SK-N-SH treated with all-trans-retinoic acid at 6 μM for 48 hours (cell line): ENCODE results near the gene IKZF2.

Source experiments
- ATAC-seq: fragments of 200-7000 bp; cut with Tn5 transposase; 3 replicates; pipeline ENCODE4 v1.9.1; 2020; ENCODE audit warnings: mild to moderate bottlenecking, moderate library complexity
- ARNTL ChIP-seq: fragments of 450-650 bp; formaldehyde crosslinking; IDR thresholded peaks from 2 replicates; pipeline ENCODE4 v1.5.0; 2020; ENCODE audit warnings: low read depth, mild to moderate bottlenecking, moderate library complexity, borderline replicate concordance
- BACH2 ChIP-seq: fragments of 250-450 bp; sonication (Bioruptor Pico); IDR thresholded peaks from 2 replicates; pipeline ENCODE4 v1.9.0; 2021; ENCODE audit warnings: mild to moderate bottlenecking, borderline replicate concordance
- CREB5 ChIP-seq: fragments of 250-450 bp; sonication (Bioruptor Pico); IDR thresholded peaks from 2 replicates; pipeline ENCODE4 v1.5.1; 2020; ENCODE audit warnings: low read depth, mild to moderate bottlenecking, moderate library complexity
- CSDC2 ChIP-seq: fragments of 250-450 bp; sonication (Bioruptor Pico); IDR thresholded peaks from 2 replicates; pipeline ENCODE4 v1.5.0; 2020; ENCODE audit warnings: mild to moderate bottlenecking, moderate library complexity
- CSRNP3 ChIP-seq: fragments of 250-450 bp; sonication (Bioruptor Pico); IDR thresholded peaks from 2 replicates; pipeline ENCODE4 v1.5.1; 2021; ENCODE audit warnings: mild to moderate bottlenecking, moderate library complexity
- ESRRG ChIP-seq: fragments of 250-450 bp; sonication (Bioruptor Pico); IDR thresholded peaks from 2 replicates; pipeline ENCODE4 v1.6.1; 2021; ENCODE audit warnings: mild to moderate bottlenecking
- GLIS3 ChIP-seq: fragments of 250-450 bp; sonication (Bioruptor Pico); IDR thresholded peaks from 2 replicates; pipeline ENCODE4 v1.5.0; 2020; ENCODE audit warnings: mild to moderate bottlenecking, moderate library complexity
- POU6F1 ChIP-seq: fragments of 250-450 bp; sonication (Bioruptor Pico); IDR thresholded peaks from 2 replicates; pipeline ENCODE4 v1.8.0; 2021; ENCODE audit warnings: low read depth, mild to moderate bottlenecking, moderate library complexity, borderline replicate concordance
- PPARA ChIP-seq: fragments of 250-450 bp; sonication (Bioruptor Pico); IDR thresholded peaks from 2 replicates; pipeline ENCODE4 v1.5.0; 2020; ENCODE audit warnings: mild to moderate bottlenecking, borderline replicate concordance
- RARB ChIP-seq: fragments of 250-450 bp; sonication (Bioruptor Pico); IDR thresholded peaks from 2 replicates; pipeline ENCODE4 v1.8.0; 2021; ENCODE audit warnings: mild to moderate bottlenecking, moderate library complexity
- TCF4 ChIP-seq: fragments of 250-450 bp; sonication (Bioruptor Pico); IDR thresholded peaks from 2 replicates; pipeline ENCODE4 v1.8.0; 2021; ENCODE audit warnings: mild to moderate bottlenecking, moderate library complexity, borderline replicate concordance
- TOX ChIP-seq: fragments of 250-450 bp; sonication (Bioruptor Pico); IDR thresholded peaks from 2 replicates; pipeline ENCODE4 v1.8.0; 2021; ENCODE audit warnings: mild to moderate bottlenecking, moderate library complexity, borderline replicate concordance
- ZFP3 ChIP-seq: fragments of 250-450 bp; sonication (Bioruptor Pico); IDR thresholded peaks from 2 replicates; pipeline ENCODE4 v1.5.0; 2020; ENCODE audit warnings: mild to moderate bottlenecking, moderate library complexity
- ZNF70 ChIP-seq: fragments of 450-650 bp; formaldehyde crosslinking; IDR thresholded peaks from 2 replicates; pipeline ENCODE4 v1.5.0; 2020; ENCODE audit warnings: mild to moderate bottlenecking, moderate library complexity
- ZNF8 ChIP-seq: fragments of 450-650 bp; formaldehyde crosslinking; IDR thresholded peaks from 2 replicates; pipeline ENCODE4 v1.5.0; 2020; ENCODE audit warnings: mild to moderate bottlenecking, moderate library complexity
- TF ChIP-seq, protein P1 (sequence below): fragments of 250-450 bp; sonication (Bioruptor Pico); IDR thresholded peaks from 2 replicates; pipeline ENCODE4 v1.8.0; 2020; ENCODE audit warnings: mild to moderate bottlenecking, moderate library complexity, borderline replicate concordance
- TF ChIP-seq, protein P2 (sequence below): fragments of 250-450 bp; sonication (Bioruptor Pico); IDR thresholded peaks from 2 replicates; pipeline ENCODE4 v1.5.0; 2020; ENCODE audit warnings: mild to moderate bottlenecking, moderate library complexity

IKZF2 gene

DNA sequence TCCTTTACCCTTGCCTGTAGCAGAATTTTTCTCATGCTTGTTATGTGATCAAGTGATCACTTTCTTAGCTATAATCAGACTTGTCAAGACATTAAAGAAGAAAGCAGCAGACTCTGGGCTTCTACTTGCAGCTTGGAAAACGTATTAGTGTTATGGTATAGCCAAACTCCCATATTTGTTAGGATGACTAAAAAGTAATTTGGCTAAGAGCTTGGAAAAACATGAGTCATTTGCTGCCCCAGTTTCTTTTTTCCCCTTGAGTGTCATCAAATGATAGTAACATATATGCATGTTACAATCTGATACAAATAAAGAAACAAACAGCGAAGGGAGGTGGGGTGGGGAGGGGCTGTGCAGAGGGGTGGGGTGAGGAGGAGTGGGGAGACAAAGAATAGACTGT is 155.5 kb downstream of the IKZF2 start:
- no peak for TF ChIP-seq PPARA (CRISPR knock-in tag)
- peak; percentile 31 for ATAC-seq

GRCh38 chr2:212994976-212995375 is 156.4 kb downstream of the IKZF2 start:
- TF ChIP-seq ESRRG (CRISPR knock-in tag) (no peak), RARB (CRISPR knock-in tag) (no peak), ZNF70 (CRISPR knock-in tag) (no peak), ZNF8 (CRISPR knock-in tag) (no peak), CREB5 (CRISPR knock-in tag) (no peak), GLIS3 (no peak), ZFP3 (CRISPR knock-in tag) (no peak), ARNTL (CRISPR knock-in tag) (no peak), CSDC2 (CRISPR knock-in tag) (no peak), BACH2 (CRISPR knock-in tag) (no peak), TCF4 (CRISPR knock-in tag) (no peak), TOX (CRISPR knock-in tag) (no peak)
- TF ChIP-seq, protein P1, sequence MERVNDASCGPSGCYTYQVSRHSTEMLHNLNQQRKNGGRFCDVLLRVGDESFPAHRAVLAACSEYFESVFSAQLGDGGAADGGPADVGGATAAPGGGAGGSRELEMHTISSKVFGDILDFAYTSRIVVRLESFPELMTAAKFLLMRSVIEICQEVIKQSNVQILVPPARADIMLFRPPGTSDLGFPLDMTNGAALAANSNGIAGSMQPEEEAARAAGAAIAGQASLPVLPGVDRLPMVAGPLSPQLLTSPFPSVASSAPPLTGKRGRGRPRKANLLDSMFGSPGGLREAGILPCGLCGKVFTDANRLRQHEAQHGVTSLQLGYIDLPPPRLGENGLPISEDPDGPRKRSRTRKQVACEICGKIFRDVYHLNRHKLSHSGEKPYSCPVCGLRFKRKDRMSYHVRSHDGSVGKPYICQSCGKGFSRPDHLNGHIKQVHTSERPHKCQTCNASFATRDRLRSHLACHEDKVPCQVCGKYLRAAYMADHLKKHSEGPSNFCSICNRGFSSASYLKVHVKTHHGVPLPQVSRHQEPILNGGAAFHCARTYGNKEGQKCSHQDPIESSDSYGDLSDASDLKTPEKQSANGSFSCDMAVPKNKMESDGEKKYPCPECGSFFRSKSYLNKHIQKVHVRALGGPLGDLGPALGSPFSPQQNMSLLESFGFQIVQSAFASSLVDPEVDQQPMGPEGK (CRISPR knock-in tag): no peak
- ATAC-seq: no peak

GRCh38 chr2:212991120-212991519 is 160.3 kb downstream of the IKZF2 start:
- TF ChIP-seq ZNF8 (CRISPR knock-in tag) (no peak), BACH2 (CRISPR knock-in tag) (no peak), POU6F1 (CRISPR knock-in tag) (no peak)
- TF ChIP-seq, all 23 proteins: peak for 0
- ATAC-seq: no peak

DNA sequence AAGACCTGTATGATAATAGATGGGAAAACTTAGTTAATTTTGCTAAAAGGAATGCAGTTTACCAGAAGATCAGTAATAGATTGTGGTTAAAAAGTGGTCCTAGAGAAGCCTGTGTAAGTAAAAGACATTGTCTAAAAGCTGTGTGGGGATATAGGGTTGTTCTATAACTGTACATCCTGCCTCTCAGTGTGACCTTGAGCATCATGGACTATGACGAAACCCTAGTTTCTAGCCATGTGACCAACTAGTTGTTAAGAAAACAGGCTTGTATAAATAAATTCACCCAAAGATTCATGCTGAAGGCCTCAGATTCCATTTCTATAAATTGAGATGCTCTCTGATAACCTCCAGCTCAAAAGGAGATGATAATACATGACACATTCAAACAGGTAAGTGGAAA is 160.7 kb downstream of the IKZF2 start:
- TF ChIP-seq CSRNP3: no peak
- no peak for TF ChIP-seq RARB (CRISPR knock-in tag)
- TF ChIP-seq ZFP3 (CRISPR knock-in tag): no peak
- TF ChIP-seq, protein P1 (CRISPR knock-in tag): no peak
- TF ChIP-seq, protein P2, sequence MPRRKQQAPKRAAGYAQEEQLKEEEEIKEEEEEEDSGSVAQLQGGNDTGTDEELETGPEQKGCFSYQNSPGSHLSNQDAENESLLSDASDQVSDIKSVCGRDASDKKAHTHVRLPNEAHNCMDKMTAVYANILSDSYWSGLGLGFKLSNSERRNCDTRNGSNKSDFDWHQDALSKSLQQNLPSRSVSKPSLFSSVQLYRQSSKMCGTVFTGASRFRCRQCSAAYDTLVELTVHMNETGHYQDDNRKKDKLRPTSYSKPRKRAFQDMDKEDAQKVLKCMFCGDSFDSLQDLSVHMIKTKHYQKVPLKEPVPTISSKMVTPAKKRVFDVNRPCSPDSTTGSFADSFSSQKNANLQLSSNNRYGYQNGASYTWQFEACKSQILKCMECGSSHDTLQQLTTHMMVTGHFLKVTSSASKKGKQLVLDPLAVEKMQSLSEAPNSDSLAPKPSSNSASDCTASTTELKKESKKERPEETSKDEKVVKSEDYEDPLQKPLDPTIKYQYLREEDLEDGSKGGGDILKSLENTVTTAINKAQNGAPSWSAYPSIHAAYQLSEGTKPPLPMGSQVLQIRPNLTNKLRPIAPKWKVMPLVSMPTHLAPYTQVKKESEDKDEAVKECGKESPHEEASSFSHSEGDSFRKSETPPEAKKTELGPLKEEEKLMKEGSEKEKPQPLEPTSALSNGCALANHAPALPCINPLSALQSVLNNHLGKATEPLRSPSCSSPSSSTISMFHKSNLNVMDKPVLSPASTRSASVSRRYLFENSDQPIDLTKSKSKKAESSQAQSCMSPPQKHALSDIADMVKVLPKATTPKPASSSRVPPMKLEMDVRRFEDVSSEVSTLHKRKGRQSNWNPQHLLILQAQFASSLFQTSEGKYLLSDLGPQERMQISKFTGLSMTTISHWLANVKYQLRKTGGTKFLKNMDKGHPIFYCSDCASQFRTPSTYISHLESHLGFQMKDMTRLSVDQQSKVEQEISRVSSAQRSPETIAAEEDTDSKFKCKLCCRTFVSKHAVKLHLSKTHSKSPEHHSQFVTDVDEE: no peak
- TF ChIP-seq CSDC2 (CRISPR knock-in tag): no peak
- no peak for TF ChIP-seq ARNTL (CRISPR knock-in tag)
- no peak for TF ChIP-seq TOX (CRISPR knock-in tag)

More for the DNA sequence above, 160.7 kb downstream of the IKZF2 start:
- ATAC-seq: no peak
